GM19025 (cell line): ENCODE measurements around the gene CYFIP2.

Experiments
- ATAC-seq: cut with Tn5 transposase; IDR thresholded peaks from one replicate; pipeline ENCODE4 v1.9.1; 2021; ENCODE audit warnings: mild to moderate bottlenecking, low read depth, moderate library complexity; ENCODE audit not compliant: unreplicated experiment

The CYFIP2 gene

DNA sequence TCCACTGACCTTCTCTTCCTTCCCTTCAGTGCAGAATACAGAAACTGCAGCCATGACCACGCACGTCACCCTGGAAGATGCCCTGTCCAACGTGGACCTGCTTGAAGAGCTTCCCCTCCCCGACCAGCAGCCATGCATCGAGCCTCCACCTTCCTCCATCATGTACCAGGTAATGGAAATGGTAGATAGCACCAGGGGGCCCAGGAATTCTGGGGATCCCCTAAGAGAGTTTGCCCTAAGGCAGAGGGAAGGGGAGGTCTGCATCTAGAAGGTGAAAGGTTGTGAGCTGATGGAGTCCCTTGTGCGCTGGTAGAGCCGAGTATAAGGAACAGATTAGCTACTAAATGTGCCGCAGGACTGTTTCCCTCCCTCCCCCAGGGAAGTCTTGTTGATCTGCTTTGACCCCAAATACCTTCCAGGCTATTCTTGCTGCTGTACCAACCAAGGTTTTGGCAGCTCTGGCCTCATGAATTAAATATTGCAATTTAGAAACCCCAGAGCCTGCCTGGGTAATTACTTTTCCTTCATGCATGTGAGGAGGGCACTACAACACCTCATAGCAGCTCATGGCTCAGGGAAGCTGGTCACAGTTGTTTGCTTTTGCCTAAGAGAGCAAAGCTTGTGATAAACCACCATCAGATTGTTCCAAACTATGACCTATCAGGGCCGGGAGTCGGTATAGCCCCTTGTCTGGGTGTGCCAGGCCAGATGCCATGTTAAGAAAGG lies 19.6 kb downstream of the CYFIP2 start:
- ATAC-seq: no peak

DNA sequence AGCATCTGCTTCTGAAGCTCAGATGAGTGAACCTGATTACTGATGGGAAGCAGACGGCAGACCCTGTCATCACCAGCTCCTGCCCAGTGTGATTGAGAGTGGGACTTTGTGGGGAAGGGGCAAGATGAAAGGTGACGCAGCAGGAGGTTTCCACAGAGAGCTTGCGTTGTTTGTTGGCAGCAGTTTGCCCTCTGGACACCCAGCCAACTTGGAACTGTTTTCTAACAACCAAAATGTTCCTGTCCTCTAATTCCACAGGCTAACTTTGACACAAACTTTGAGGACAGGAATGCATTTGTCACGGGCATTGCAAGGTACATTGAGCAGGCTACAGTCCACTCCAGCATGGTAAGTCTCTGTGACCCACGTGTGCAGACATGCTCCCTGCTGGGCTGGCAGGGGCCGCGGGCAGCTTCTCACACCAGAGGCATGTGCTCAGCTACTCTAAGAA lies 20.9 kb downstream of the CYFIP2 start:
- ATAC-seq: no peak

DNA sequence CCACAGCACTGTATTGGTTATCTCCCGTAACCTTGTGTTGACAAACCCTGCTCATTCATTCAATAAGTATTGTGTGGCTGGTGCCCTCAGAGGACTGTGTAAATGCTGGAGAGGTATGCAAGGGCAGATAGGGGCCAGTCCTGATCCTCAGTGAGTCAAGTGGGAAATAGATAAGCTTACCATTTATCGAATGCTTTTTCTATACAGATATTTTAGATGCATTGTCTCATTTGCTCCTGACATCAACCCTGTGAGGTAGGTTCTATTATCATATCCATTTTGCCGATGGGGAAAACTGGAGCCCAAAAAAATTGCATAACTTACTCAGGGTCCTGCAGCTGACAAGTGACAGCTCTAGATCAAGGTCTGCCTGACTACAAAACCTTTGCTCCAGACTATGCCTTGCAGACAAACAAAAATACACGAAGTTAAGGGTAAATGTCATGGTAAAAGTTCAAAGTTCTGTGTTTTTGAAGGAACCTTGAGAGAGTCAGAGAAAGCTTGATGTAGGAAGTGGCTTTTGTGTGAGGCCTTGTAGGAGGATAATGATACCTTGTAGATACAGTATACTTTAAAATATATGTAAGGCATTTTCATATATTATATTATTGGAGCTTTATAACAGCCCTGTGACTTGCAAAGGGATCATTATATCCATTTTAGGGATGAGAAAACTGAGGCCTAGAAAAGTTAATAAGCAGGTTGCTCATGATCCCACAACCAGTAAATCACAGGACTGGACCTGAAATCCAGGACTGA lies 22.7 kb downstream of the CYFIP2 start:
- no peak for ATAC-seq

DNA sequence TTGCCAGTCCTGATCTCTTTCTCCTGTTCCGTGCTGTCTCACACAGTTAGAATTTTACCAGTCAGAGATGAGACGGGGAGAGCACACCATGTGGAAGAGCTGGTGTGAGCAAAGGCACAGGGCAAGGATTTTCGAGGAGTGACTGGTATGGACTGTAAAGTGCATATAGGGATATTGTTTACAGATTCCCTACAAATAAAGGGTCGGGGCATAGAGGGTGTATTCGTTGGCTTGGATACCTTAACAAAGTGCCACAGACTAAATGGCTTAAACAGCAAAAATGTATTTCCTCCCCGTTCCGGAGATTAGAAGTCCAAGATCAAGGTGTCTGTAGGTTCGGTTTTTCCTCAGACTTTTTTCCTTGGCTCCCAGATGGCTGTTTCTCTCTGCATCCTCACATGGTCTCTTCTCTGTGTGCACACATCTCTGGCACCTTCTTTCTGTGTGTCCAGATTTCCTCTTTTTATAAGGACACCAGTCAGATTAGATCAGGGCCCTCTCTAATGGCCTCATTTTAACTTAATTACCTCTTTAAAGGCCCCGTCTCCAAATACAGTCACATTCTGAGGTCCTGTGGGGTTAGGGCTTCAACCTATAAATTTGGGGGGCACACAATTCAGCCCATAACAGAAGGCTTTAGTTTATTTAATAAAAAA lies 23.4 kb downstream of the CYFIP2 start:
- no peak for ATAC-seq

DNA sequence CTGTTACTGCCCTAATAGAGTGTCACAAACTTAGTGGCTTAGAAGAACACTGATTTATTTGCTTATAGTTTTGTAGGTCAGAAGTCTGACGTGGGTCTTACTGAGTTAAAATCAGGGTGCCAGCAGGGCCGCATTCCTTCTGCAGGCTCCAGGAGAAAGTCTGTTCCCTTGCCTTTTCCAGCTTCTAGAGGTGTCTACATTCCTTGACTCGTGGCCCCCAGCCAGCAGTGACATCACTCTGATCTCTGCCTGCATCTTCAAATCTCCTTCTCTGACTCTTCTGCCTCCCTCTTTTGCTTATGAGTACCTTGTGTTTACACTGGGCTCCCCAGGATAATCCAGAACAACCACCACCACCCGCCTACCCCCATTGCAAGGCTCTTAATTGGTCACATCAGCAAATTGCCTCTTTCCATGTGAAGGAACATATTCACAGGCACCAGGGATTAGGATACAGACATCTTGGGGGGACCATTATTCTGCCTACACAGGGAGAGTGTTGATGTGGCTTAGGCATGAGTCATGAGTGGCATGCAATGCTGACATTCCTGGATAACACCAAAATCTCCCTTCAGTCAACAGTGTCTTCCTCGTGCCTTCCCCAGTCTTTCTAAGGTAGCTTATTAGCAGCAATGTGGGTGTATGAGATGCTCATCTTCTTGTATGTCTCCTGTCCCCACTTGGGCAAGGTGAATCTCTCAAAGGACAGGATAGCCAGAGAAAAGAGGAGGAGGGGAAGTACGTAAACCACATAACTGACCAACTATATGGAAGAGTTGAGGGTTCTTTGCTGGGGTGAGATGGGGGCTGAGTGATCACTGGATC lies 24.4 kb downstream of the CYFIP2 start:
- ATAC-seq: no peak

DNA sequence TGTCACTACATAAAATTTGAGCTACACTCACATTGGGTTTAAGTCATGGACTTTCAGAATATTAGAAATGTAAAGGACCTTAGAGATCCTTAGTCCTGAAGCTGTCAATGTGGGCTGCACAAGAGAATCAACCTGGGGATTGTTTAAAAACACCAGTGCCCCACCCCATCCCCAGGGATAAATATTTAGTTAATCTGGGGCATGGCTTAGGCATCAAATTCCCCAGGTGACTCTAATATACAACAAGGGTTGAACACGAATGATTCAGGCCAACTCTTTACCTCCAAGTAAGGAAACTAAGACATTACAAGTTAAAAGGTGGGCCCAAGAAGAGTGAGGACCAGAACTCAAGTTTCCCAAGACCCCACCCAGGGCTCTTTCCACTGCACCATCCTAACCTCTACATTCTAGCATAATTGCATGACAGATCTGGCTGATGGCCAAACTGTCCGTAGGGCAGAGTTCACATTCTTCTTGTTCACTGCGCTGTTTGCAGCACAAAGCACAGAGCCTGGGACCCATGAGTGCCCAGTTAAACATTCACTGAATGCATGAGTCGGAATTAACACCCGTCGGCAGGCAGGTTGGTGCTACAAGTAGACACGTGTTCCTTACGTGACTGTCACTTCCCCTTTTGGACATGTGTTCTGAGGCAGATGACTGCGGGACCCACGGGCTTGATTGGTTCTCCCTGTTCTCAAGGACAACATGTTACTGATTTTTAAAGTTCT lies 25.2 kb downstream of the CYFIP2 start:
- ATAC-seq: peak; percentile 97

DNA sequence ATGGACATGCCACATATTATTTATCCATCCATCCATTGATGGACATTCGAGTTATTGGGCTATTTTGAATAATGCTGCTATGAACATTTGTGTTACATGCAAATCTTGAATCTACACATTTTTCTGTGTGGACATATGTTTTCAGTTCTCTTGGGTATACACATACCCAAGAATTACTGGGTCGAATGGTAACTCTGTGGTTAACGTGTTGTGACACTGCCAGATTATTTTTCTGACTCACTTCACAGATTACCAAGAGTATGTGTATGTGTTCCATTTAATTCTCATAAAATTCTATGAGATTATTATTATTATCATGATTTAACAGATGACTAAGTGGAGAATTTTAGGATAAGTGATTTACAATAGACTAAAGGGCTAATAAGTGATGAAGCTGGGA lies 26.7 kb downstream of the CYFIP2 start:
- no peak for ATAC-seq

DNA sequence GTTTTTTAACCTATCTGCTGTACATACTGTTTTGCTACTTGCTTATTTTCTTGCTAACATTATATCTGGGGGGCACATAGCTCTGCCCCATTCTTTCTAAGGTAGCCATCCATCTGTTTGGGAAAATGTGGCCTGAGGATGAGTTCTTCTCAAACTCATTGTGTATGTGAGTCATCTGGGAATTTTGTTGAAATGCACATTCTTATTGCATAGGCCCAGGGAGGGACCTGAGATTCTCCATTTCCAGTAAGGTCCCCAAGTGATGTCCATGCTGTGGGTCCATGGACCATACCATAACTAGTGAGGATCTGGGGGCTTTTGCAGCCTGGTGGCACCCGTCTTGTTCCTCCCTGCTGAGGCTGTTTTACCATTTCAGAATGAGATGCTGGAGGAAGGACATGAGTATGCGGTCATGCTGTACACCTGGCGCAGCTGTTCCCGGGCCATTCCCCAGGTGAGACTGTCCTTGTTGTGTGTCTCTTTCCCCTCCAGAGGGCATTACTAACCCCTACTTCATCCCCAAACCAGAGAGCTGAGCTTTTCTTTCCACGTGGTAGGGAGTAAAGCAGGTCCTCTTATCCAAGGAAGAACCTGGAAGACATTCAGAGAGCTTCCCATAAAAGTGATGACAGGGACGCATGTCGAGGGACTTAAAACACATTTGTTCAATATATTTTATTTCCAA lies 28.6 kb downstream of the CYFIP2 start:
- ATAC-seq: no peak

DNA sequence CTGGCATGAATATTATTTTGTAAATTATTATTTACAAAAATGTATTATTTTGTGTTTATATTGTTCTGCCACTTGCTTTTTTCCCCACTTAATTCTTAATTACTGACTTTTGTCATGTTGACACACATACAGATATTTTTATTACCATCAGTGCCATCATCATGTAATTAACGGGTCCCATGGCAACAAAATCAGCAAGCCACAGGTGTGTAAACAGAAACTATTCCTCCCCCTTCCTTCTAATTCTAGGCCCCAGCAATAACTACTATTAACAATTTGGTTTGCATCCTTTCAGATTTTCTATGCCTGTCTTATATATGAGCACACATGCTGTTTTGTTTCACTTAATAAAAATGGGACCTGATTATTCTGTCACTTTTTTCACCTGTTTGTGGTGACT lies 29.3 kb downstream of the CYFIP2 start:
- no peak for ATAC-seq

DNA sequence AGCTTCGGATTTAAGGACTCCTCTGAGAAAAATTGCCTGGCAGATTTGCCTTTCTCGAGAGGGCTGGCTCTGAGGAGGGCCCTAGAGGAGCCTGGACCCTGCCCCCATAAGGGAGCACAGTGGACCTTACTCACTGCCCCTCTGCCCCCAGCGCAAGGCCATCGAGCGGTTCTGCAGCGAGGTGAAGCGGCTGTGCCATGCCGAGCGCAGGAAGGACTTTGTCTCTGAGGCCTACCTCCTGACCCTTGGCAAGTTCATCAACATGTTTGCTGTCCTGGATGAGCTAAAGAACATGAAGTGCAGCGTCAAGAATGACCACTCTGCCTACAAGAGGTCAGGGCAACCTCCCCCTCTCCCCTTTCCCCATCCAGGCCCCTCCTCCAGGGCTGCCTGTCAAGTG lies 34.6 kb downstream of the CYFIP2 start:
- ATAC-seq: no peak

DNA sequence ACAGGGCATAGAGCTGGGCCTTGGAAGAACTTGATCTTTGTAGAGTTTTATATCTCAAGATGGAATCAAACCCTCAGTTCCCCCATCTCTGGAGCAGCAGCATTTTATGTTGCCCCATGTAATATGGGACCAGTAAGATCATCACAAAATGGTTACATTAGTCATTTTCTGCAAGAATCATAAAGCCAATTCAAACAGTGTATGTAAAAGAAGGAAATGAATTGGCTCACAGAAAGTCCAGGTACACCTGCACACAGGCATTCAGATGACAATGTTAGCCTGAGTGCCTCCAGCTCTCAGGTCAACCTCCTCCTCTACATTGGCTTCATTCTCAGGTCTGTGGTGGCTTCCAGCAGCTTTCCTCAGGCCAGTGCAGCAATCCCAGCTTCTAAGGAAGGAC lies 35.1 kb downstream of the CYFIP2 start:
- ATAC-seq: no peak

DNA sequence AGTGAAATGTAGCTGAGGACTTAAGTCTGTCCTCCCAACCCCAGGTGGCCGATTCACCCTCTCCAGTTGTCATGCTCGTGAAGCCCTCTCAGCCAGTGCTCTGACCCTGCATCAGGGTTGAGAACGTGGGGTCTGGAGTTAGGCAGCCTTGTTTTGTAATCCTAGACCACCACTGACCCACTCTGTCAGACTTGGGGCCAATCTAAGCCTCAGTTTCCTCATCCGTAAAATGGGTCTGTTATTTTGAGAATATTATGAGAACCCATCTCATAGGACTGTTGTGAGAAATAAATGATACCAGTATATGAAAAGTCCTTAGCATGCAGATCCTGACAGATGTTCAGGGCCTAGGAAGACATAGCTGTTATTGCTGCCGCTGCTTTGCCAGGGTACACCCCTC lies 37.1 kb downstream of the CYFIP2 start:
- no peak for ATAC-seq

DNA sequence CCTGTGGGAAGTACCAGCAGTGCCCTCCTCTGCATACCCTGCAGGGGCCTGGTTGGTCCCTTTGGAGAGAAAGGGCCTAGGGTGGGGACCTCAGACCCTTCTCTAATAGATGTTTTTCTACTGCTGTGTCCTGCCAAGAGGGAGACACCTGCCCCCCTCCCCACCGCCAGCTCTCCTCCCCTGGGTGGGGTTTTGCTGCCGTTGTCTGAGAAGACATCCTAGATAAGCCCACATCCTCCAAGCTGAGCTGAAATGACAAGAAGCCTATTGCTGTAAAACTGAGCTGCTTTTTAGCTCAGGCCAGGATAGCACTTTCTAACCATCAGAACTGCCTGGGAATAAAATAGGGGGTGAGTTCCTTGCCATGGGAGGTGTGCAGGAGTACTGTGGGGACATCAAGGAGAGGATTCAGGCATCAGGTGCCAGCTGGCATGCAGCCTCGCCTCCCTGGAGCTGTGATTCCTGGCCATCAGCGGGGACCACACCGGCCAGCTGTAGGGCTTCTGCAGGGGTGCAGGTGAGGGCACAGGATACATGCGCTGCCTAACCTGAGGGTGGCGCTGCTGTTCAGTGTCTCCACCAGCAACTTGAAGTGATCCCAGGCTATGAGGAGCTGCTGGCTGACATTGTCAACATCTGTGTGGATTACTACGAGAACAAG lies 37.9 kb downstream of the CYFIP2 start:
- ATAC-seq: no peak

DNA sequence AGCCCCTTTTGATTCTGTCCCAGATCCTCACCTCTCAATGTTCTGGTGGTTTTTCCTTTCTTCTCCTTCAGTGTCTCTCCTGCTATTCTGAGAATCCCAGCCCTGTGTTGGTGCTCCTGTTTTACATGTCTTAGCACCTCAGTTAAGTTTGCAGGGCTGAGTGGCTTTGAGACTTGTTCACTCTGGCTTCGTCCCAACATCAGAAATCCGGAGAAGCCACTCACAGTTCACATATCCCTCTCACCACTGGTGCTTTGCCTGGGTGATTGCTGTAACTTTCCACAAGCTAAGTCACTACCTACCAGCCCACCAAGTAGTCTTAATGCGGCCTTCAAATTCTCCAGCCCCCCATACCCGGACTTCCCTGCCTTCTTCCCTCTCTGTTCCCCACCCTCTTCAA lies 40.2 kb downstream of the CYFIP2 start:
- no peak for ATAC-seq

DNA sequence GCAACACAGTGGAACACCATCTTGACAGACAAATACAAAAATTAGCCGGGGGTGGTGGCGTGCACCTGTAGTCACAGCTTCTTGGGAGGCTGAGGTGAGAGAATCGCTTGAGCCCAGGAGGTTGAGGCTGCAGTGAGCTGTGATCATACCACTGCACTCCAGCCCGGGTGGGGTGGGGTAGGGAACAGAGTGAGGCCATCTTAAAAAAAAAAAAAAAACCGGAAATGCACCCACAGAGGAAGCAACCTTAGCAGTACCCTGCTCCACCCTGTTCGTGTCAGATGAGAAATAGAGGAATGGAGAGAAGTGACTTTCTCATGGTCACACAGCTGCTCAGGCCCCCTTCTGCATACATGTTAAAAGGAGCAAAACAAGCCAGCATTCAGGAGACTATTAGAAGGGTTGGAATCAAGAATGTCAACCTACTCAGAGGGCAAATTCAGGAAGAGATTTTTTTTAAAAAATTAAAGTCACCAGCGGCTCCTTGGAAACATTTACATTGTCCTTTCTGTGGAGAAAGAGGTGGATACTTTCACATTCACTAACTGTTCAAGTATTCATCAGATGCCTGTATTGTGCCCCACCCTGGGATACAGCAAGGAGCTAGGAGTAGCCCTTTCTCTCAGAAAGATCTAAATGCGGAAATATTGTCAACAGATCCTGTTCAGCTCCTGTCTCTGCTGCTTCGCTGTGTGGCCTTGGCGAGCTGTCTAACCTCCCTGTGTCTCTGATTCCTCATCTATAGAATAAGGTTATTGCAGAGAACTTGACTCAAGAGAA lies 41.0 kb downstream of the CYFIP2 start:
- ATAC-seq: no peak

DNA sequence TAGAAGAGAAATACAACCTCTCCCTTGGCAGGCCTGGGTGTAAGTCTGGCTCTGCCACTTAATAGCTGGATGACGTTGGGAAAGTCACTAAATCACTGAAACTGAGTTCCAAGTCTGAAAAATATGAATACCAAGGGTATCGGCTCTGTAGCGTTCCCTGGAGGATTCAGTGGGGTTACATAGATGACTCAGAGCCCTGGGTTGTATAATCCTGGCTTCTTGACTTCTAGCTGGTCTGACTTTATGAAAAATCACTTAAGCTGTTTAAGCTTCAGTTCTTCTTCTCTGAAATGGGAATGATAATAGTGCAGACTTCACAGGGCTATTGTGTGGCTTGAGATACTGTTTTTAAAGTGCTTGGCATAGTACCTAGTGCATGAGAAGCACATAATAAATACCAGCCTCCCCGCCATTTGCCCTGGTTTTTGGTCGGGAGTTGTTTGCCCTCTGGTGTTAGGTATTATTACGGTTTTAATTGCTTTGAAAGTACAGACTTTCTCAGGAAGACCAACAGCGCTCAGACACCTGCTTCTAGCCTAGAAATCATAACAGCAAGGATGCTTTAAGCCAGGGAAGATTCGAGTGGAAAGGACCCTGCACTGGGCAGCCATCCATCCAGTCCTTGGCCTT lies 43.0 kb downstream of the CYFIP2 start:
- no peak for ATAC-seq

DNA sequence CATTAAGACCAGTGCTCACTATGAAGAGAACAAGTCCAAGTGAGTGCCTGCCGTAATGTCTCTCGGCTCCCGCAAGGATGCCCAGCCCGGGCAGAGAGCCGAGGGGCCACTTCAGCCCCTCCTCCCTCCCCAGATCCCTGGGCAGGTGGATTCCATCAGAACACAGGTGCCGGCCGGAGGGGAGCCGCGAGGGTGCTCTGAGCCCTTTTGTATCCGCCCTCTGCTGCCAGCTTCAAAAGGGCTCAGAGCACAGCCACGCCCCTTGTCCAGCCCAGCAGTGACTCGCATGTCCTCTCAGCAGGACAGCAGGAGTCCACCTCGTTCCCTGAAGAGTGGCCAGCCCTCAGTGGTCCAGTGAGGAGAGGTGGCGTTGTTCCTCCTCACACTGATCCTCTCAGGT lies 43.9 kb downstream of the CYFIP2 start:
- ATAC-seq: no peak

DNA sequence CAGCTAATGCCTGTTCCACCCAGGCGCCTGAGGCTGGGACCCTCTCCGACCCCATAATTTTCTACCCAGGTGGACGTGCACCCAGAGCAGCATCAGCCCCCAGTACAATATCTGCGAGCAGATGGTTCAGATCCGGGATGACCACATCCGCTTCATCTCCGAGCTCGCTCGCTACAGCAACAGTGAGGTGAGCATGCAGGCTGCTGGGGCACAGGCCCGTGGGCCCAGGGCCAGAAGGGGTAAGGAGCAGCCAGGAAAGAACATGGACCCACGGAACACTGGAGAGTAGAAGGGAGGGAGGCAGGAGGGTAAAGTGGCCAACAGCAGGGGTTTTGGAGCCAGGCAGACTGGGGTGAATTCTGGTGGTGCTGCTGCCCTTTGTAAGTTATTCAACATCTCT lies 45.7 kb downstream of the CYFIP2 start:
- no peak for ATAC-seq
